ENCODE measurements around the gene IFI35. TPM values are rescaled to one million over a fixed set of nuclear protein-coding genes. Genes with fewer than 3 reads are reported as not detected.
A peak's percentile ranks its signal among the peaks of the same experiment; 100 is the strongest.

Gene IFI35
- total and polyA plus RNA-seq, 9 of the 15 experiments (the other 6 are each of a cell fraction or from before 2014, with no cell fraction given) = 4.4 to 13.1 (median 10.2) TPM

- 0 out of 2 replicates have a peak, but pooled peaks have one; percentile 17 for TF ChIP-seq FOSL1 (tag; conservative IDR thresholded peaks at IDR 0.05)
- TF ChIP-seq CHCHD3 (CRISPR knock-in tag; IDR thresholded peaks at IDR 0.05) = no peak
- TF ChIP-seq, protein P1, sequence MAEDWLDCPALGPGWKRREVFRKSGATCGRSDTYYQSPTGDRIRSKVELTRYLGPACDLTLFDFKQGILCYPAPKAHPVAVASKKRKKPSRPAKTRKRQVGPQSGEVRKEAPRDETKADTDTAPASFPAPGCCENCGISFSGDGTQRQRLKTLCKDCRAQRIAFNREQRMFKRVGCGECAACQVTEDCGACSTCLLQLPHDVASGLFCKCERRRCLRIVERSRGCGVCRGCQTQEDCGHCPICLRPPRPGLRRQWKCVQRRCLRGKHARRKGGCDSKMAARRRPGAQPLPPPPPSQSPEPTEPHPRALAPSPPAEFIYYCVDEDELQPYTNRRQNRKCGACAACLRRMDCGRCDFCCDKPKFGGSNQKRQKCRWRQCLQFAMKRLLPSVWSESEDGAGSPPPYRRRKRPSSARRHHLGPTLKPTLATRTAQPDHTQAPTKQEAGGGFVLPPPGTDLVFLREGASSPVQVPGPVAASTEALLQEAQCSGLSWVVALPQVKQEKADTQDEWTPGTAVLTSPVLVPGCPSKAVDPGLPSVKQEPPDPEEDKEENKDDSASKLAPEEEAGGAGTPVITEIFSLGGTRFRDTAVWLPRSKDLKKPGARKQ (CRISPR knock-in tag; IDR thresholded peaks at IDR 0.05) = no peak
- TF ChIP-seq RFX1 (IDR thresholded peaks at IDR 0.05) = no peak
- 0 out of 2 replicates have a peak, but pooled peaks have one; percentile 35 for TF ChIP-seq SMC3 (conservative IDR thresholded peaks at IDR 0.05; ENCODE audit: insufficient read depth, low read depth, low read length)
- no peak for TF ChIP-seq ZKSCAN3 (CRISPR knock-in tag; IDR thresholded peaks at IDR 0.05)
- TF ChIP-seq CAMTA2 (CRISPR knock-in tag; conservative IDR thresholded peaks at IDR 0.05) = no peak
- TF ChIP-seq SOX6 (IDR thresholded peaks at IDR 0.05) = 0 out of 2 replicates have a peak, but pooled peaks have one; percentile 52
- peak; percentile 57; the same call in 1 of the 2 replicates for TF ChIP-seq MYC (IDR thresholded peaks at IDR 0.05; ENCODE audit: low read depth, low read length)
- TF ChIP-seq MYC (CRISPR knock-in tag; IDR thresholded peaks at IDR 0.05; ENCODE audit: borderline replicate concordance, low read depth) = no peak
- TF ChIP-seq PTRF (tag; IDR thresholded peaks at IDR 0.05) = no peak
- TF ChIP-seq, protein P2, sequence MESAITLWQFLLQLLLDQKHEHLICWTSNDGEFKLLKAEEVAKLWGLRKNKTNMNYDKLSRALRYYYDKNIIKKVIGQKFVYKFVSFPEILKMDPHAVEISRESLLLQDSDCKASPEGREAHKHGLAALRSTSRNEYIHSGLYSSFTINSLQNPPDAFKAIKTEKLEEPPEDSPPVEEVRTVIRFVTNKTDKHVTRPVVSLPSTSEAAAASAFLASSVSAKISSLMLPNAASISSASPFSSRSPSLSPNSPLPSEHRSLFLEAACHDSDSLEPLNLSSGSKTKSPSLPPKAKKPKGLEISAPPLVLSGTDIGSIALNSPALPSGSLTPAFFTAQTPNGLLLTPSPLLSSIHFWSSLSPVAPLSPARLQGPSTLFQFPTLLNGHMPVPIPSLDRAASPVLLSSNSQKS (CRISPR knock-in tag; IDR thresholded peaks at IDR 0.05) = no peak
- TF ChIP-seq ZNF79 (CRISPR knock-in tag; IDR thresholded peaks at IDR 0.05; ENCODE audit: low read depth) = no peak
- TF ChIP-seq ATF7 (IDR thresholded peaks at IDR 0.05) = peak; percentile 19; the same call in 1 of the 2 replicates
- TF ChIP-seq HNRNPK (IDR thresholded peaks at IDR 0.05; ENCODE audit: low read depth, low read length, poor library complexity, severe bottlenecking) = no peak
- peak; percentile 86; the same call in 1 of the 2 replicates for TF ChIP-seq BCOR (IDR thresholded peaks at IDR 0.05)
- TF ChIP-seq, protein P3, sequence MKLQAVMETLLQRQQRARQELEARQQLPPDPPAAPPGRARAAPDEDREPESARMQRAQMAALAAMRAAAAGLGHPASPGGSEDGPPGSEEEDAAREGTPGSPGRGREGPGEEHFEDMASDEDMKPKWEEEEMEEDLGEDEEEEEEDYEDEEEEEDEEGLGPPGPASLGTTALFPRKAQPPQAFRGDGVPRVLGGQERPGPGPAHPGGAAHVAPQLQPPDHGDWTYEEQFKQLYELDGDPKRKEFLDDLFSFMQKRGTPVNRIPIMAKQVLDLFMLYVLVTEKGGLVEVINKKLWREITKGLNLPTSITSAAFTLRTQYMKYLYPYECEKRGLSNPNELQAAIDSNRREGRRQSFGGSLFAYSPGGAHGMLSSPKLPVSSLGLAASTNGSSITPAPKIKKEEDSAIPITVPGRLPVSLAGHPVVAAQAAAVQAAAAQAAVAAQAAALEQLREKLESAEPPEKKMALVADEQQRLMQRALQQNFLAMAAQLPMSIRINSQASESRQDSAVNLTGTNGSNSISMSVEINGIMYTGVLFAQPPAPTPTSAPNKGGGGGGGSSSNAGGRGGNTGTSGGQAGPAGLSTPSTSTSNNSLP (IDR thresholded peaks at IDR 0.05; ENCODE audit: borderline replicate concordance, low read depth, low read length) = no peak
- TF ChIP-seq BMI1 (IDR thresholded peaks at IDR 0.05; ENCODE audit: low read length) = no peak
- TF ChIP-seq, protein P4, sequence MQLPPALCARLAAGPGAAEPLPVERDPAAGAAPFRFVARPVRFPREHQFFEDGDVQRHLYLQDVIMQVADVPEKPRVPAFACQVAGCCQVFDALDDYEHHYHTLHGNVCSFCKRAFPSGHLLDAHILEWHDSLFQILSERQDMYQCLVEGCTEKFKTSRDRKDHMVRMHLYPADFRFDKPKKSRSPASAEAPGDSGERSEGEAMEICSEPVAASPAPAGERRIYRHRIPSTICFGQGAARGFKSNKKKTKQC (CRISPR knock-in tag; IDR thresholded peaks at IDR 0.05) = no peak
- no peak for TF ChIP-seq ARID1B (IDR thresholded peaks at IDR 0.05)
- no peak for TF ChIP-seq ZNF408 (CRISPR knock-in tag; IDR thresholded peaks at IDR 0.05; ENCODE audit: low read depth)
- no peak for TF ChIP-seq MAFF (IDR thresholded peaks at IDR 0.05; ENCODE audit: low read length)
- no peak for TF ChIP-seq NFE2L1 (tag; IDR thresholded peaks at IDR 0.05; ENCODE audit: borderline replicate concordance, low read depth)
Measured at GRCh38 chr17:43006639-43007551, at the start of gene IFI35 (continued).
